Adrenal gland (tissue), 5 donors: ENCODE measurements around the gene ZBTB32.
A peak's percentile ranks its signal among the peaks of the same experiment; 100 is the strongest.

Source experiments
- CTCF ChIP-seq, 6 experiments: fragments of 450-650 bp in 4 of 6; fragments of 200-600 bp in 2 of 6; sonication (generic) in 1 of 6; IDR thresholded peaks; 1 replicate in 5 of 6; 2 replicates in 1 of 6; pipeline versions ENCODE4 v1.5.1 to v1.8.0; 2016 to 2021; ENCODE audit warnings: antibody characterized with exemption in 6 of 6, mild to moderate bottlenecking in 2 of 6, moderate library complexity in 1 of 6
- POLR2A ChIP-seq, 2 donors: fragments of 450-650 bp; IDR thresholded peaks; one replicate each; pipeline ENCODE4 v1.6.1; 2017; ENCODE audit warnings: antibody characterized with exemption in 2 of 2, mild to moderate bottlenecking in 2 of 2, moderate library complexity in 1 of 2
- donor health status: DM: no; HTN: no; CAD: no.

DNA sequence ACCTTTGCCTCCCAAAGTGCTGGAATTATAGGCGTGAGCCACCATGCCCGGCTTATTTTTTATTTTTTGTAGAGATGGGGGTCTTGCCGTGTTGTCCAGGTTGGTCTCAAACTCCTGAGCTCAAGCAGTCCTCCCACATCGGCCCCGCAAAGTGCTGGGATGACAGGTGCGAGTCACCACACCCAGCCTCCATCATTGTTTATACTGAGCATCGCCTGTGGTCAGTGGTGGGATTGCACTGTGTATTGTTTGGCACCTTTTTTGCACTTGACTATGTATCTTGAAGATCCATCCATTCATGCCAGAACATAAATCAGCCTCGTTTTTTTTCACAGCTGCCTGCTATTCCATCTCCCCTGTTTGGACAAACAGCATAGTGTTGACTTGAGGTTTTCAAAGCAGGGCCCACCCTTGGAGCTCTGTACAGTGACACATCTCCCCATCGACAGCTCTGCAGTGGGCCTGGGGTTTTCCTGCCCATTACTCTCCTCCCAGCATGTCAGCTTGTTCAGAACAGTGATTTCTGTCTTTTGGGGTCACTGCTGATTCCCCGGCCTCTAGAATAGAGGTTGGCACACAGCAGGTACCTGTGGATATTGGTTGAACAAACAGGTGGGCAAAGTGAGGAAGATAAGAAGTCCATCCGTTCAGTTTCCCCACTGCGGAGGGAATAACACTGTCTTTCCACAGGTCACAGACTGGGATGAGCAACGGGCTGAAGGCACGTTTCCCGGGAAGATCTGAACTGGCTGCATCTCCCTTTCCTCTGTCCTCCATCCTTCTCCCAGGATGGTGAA is 46.3 kb upstream of the ZBTB32 start:
- TF ChIP-seq CTCF (IDR thresholded peaks at IDR 0.05): peak in 1 of 6 experiments; percentile 11
- no peak for TF ChIP-seq POLR2A (IDR thresholded peaks at IDR 0.05)
